GM18909 (cell line): Measurements from ENCODE around the gene MAT2A.
"Not testable (repeated sequence)": the region's sequence is repeated elsewhere in the genome, so short reads cannot be mapped to it uniquely, and the experiment has no call there.

Experiments used
- ATAC-seq: cut with Tn5 transposase; IDR thresholded peaks from one replicate; pipeline ENCODE4 v1.9.1; 2021; ENCODE audit warnings: mild to moderate bottlenecking; ENCODE audit not compliant: unreplicated experiment, poor library complexity

MAT2A gene

DNA sequence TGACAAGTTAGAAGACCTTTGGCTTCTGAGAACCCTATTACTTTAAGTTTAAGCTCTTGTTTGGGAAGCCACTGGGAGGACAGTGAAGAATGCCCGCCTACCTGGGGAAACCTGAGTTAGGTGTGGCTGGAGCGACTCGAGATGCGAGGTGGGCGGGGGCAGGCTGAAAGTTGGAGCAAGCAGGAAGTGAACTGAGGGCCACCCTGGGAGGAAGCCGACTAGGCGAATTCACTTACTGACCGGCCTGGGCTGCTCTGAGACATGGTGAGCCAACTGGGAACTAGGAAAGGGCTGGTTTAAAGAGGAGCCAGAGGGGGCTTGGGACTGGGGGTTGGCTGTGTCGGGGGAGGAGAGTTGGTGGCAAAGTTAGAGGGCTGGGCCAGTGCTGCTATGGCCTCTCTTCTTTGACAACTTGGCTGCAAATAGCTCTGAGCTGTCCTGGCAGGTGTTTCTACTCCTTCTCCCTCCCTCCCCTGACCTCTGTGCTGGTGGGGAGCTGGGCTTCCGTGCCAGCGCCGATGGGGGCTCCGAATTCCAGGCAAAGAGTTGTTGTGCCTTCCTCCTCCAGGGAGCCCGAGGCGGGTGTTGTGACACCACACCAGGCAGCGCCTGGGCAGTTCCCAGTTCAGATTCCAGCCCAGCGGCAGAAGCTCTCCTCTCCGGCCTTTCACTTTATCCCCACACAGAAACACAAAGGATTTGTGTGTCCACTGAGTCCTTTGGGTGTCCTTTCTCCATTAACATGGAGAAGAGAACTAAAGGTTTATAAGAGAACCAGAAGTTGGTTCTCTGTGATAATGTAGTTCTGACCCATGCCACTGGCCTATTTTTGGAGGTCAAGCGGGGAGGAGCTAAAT, 38.6 kb downstream of the MAT2A start, which contains the start of gene VAMP8:
Gene VAMP8 (plus strand): TSS at position 201 of the 857 bp plus-strand sequence. CDS start 61 bp downstream, at position 262.
- ATAC-seq, result peak; percentile 66

DNA sequence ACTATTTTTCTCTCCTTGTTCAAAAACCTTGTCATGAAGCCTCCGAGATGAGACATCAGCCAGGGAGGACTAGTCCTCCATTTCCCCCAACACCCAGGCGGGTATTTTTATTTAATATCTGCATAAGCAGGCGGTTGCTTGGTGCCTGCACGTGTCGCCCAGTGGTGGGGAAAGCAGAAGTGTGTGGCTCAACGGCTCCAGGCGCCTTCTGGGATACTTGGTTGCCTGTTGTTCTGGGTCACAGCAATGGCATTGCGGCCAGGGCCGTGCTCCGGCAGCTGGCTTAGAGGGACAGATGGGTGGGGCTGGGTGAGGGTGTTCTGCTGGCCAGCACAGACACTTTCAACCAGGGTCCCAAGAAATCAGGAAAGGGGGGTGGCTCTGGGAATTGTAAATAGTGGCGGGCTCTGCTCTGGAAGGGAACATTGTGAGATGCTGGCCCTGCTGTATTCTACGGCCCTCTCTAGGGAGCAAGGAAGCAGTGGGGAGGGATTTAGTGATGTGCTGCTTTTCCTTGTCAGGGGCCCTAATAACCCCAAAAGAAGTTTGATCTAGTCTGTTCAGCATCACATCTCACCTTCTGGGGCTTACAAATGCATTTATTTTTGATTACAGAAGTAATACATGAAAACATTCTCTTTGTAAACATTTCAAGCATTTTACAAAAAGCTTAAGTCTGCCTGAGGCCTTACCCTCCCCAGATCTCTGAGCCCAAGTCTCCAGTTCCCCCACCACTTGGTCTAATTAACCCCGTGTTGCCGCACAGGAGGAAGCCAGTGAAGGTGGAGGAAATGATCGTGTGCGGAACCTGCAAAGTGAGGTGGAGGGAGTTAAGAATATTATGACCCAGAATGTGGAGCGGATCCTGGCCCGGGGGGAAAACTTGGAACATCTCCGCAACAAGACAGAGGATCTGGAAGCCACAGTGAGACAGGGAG, 39.5 kb downstream of the MAT2A start:
- ATAC-seq, result peak; percentile 54

DNA sequence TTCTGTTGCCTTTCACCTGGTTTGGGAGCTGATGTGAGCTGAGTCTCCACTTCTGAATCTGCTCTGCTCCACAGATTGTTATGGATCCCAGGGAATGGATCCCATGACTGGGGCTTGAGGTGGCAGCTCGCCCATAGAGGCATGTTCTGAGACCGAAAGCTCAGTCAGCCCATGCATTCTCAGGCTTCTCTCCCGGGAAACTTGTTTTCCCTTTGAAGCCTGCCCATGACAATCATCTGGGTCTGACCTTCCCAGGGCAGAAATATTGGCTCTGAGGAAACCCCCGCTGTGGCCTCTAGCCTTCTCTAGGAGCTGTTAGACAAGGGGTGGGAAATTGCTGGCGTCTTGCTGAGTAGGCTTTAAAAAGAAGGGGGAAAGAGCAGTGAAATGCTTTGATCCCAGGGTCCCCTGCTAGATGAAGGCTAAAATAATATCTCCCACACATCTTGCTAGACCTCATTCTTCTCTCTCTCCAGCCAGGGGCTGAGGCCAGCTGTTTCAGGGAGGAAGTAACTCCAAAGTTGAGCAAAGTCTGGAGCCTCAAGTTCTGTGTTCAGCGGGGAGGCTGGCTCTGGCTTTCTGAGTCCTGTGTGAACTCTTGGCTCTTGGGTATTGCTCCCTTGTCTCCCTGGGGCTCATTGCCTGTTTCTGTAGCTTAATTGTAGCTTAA, 40.4 kb downstream of the MAT2A start:
- no peak for ATAC-seq

DNA sequence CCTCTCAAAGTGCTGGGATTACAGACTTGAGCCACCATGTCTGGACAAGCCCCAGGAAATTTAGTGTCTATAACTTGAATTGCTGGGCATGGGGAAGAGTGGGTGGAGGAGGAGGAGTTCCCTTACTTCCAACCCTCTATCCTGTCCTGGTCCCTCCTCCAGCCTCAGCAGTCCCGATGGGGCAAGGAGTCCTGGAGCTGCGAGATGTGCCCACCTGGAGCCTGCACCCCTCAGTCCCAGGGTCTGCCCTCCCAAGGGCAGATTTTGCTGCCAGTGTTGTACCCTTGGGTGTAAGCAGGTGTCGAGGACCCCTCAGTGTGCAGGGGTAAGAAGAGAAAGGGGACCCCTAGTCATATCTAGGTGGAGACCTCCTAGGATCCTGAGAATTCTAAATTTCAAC, 41.2 kb downstream of the MAT2A start:
- ATAC-seq, result no peak

DNA sequence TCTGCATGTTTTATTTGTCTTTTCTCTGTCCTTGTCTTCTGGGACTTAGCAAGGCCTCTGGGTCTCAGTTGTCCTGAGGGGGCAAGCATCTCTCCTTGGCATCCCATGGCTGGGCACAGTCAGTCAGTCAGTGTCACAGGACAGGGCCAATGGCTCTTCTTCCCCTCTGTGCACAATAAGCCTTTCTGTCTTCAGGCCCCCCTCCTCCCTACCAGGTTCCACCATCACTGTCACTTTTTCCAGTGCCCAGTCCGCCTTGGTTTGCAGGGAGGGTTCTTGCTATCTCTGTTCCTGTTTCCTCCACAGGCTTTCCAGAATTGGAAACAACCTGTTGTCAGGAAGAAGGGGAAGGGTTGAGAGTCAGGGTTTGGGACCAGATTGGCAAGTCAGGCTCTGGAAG, 43.5 kb downstream of the MAT2A start:
- no peak for ATAC-seq

DNA sequence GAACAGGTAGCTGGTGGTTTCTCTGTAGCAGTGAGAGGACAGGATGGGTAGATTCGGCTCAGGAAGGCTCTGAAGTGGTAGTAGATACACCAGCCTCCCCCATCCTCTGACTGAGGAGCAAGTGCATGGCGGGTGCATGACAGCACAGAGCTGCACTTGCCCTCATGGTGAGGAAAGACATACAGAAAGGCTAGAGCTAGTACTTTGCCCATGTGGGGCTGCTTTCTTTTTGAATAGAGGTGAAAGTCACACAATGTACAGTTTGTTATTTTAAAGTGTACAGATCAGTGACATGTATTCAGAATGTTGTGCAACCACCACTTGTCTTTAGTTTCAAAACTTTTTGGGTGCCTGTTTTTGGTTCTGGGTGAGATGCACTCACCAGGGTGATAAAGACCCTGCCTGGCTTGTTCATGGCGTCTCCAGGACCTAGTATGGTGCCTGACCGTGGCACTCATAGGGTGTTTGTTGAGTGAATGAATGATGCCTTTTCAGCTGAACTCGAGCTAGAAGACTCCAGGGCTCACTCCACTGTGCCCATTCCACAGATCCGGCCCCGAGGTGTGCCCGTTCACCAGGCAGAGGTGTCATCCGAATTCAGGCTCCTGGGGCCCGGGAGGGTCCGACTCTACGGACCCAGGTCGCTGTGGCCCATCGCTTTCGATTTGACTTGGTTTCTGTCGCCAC, 44.8 kb downstream of the MAT2A start:
- ATAC-seq, result peak; percentile 64

DNA sequence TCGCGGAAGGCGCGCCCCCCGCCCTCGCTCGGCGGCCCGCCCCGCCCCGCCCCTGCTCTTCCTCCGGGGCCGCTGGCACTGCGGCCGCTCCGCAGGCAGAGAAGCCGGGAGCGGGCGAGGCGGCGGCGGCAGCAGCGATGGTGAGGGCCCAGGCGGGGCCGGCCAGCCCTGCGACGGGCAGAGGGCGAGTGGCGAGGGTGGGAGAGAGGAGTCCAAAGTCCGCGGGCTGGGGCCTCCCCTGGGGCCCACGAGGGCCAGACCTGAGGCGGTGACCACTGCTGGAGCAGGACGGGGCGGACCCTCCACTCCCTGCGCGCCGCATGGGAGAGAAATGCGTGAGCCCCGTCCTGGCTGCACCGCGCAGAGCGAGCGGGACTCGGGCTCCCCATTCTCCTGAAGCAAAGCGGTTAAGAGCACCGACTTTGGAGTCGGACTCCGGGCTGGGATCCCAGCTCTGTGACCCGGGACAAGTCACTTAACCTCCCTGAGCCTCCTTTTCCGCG, 45.4 kb downstream of the MAT2A start, which contains the start of gene VAMP5:
Gene VAMP5 (plus strand): TSS at position 78 of the 503 bp plus-strand sequence. CDS start 60 bp downstream, at position 138.
- peak; percentile 18 for ATAC-seq

DNA sequence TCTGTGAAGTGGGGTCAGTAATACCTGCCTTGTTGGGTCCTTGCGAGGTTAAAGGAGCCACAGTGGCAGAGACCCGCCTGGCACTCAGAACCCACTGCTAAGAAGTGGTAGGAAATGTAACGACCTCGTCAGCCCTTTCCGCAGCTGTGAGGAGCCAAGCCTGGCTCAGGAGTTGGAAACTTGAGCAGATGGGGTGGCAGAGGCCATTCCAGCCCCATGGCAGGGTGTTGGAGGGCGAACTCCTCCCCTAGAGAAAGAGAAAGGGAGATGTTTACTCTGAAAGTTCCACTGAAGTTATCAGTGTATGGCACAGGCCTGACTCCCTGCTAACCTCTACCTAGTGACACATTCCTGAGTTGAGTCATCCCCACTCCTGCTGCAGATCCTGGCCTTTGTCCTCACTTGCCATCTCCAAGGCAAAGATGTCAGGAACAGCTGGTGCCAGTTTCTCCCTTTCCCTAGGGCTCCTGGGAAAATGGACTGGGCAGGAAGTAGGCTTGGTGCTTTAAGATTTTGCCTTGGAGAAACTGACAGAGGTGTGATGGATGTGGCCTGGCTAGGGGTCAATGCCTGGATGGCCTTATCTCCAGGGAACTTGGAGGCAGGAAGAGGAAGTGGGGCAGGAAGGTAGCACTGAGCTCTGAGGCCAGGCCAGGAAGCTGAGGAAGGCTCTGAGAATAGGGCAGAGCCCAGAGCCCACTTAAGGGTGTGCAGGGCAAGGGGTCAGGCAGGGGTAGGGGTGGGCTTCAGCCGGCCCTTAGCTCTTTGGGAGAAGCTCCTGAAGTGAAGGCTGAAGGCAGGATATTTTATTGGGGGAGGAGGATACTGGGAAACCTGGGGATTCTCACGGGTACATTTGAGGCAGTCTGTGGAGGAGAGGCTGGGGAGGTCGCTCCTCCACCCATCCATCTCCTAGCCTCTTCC, 46.2 kb downstream of the MAT2A start:
- peak; percentile 39 for ATAC-seq

DNA sequence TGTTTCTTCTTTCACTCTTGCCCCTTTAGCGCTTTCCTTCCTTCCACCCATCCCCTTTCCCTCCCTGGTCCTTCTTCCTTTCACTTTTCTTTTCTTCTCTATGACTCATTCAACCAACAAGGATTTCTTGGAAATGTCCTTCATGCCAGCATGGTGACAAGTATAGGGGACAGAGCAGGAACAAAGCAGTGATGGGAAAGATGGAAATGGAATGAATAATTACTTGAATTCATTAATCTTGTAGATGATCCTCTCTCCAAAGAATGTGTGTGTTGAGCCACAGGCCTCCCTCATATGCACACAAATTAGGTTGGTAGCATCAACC, 46.8 kb downstream of the MAT2A start:
- no peak for ATAC-seq

DNA sequence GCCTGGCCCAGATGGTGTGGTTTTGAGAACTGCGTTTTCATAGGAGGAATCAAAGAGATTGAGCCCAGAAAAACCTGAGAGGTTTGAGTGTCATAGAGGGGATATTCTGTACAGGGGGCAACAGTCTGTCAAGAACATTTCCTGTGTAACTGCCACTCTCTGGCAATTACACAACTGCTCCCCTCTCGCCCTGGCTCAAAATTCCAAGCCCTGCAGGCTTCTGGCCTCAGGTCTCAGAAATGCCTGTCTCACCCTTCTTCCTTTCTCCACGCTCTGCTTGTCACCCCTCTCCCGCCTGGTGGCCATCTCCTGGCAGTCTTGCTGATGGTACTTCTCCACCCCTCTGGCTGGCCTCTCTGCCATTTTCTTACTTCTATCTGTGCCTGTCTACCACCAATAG, 49.3 kb downstream of the MAT2A start:
- no peak for ATAC-seq

DNA sequence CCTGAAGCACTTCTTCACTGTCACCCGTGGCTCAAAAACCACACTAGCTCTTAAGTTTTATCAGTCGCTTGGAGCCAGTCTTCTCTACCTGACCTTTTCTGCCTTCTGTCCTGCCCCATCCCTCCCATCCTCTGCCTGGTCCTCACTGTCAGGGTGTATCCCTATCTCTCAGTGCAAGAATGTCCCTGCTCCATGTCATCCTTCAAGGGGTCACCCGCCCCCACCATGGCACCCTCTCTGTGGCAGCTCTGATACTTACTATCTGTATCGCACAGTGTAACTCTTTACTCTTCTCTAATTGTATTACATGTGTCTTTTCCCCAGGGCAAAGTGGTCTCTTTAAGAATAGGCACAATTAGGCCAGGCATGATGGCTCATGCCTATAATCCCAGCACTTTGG, 49.7 kb downstream of the MAT2A start:
- ATAC-seq, result no peak

DNA sequence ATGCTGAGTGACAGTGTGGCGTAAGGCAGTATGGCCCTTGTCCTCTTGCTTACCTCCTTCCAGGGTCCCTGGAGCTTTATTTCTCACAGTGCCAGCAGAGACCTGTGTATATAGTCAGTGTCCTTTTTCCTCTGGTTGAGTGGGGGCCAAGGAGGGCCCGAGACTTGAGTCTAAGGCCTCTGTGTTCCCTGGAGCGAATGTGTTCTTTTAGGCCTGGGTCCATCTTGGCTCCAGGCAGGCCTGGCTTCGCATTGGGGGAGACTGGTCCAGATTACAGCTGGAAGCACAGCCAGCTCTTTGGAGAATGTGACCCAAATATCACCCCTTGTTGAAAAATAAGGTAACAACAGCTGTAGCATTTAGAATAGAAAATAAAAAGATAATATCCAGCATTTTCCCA, 50.2 kb downstream of the MAT2A start:
- no peak for ATAC-seq

DNA sequence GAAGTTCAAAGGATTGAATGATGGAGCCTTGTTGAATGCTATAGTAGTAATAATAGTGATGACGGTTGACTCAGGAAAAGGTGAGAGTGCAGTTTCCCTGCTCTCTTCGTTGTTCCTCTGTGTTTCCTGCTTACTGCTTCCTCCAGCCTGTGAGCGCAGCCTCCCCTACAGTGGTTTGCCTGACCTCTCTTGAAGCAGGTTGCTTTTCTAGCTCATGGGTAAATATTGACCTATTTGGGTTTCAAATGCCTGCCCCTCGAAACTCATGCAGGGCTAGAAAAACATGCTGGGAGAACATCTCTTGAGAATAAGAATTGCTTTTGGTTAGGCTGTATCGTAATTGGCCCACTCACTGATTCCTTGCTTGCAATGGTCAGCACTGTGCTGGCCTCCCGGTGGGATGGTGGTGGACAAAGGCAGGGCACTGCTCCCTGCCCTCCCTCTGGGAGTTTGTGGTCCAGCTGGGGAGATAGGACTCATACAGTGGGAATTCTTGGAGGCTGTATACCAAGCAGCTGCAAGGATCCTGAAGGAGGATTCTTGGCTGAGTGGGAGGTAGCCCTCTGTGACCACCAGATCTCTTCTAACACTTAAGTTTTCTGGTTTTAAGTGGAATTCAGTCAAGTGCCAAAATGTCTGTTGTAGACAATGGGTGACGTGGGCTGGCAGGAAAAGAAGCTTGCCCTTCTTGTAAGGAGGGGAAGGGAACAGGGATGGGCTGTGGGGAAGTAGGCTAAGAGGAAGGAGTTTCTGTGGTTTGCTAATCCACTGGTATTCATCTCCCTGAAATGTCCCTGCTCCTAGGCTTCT, 51.2 kb downstream of the MAT2A start:
- ATAC-seq, result no peak

DNA sequence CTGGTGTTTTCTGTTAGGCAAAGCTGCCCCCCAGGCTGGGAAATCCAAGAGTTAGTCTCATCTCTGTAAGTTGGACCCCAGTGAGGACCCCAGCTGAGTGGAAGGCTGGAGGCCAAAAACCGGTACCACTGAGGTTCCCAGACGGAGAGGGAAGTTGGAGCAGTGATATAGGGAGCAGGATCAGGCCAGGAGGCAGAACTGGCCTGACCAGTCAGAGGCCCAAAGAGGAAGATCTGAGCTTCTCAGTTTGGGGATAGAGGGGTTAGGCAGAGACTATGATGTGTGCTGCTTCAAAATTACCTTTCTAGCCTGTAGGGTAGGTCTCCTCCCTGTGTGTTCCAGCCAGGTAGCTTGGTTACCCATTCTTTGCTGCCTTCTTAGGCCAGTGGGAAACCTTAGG, 52.0 kb downstream of the MAT2A start:
- ATAC-seq, result no peak

DNA sequence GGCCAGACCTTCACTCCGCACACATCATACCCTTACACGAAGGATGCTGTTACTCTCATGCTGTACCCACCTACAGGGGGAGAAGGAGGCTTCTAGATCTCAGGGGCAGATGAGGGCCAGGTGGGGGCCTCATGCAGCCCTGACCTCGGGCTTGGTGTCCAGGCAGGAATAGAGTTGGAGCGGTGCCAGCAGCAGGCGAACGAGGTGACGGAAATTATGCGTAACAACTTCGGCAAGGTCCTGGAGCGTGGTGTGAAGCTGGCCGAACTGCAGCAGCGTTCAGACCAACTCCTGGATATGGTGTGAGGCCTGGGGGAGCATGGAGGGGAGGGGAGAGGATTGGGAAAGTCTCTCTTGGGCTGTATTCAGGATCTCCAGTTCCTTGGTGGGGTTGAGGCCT, 52.6 kb downstream of the MAT2A start:
- no peak for ATAC-seq

DNA sequence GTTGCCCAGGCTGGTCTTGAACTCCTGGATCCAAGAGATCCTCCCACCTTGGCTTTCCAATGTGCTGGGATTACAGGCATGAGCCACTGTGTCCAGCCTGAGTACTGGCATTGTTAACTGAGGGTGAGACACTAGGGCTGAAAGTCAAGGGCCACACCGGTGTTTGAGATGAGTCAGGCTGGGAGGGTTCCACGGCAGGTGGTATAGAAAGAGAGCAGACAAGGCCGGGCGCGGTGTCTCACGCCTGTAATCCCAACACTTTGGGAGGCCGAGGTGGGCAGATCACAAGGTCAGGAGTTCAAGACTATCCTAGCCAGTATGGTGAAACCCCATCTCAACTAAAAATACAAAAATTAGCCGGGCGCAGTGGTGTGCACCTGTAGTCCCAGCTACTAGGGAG, 53.3 kb downstream of the MAT2A start:
- not testable (repeated sequence) for ATAC-seq

DNA sequence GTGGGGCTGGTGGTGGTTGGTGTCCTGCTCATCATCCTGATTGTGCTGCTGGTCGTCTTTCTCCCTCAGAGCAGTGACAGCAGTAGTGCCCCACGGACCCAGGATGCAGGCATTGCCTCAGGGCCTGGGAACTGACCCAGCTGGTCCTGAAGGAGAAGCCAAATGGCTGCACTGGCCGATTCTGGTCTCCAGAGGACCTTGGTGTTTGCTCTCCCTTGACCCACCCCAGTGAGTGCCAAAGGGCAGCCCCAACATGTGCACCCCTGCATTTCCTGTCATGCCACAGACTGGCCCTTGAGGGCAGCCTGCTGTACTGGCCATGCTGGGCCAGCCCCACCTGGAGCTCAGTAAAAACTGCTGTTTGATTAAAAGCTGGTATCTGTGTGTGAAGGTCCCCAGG, 54.1 kb downstream of the MAT2A start:
- ATAC-seq, result no peak
